ENCODE data around the gene FNDC3B. TPM values are rescaled to one million over a fixed set of nuclear protein-coding genes. Genes with fewer than 3 reads are reported as not detected.

The FNDC3B gene
- polyA plus RNA-seq, 2 of the 4 experiments (the other 2 are of a cell fraction): 29.5 to 33.6 TPM

- no peak overlapping the region for H3K4me3 ChIP-seq
- TF ChIP-seq CTCF (IDR thresholded peaks at IDR 0.05) (no peak), GATA3 (IDR thresholded peaks at IDR 0.05; ENCODE audit: borderline replicate concordance) (no peak), HES2 (IDR thresholded peaks at IDR 0.05) (no peak), ZSCAN20 (CRISPR knock-in tag; IDR thresholded peaks at IDR 0.05) (no peak), KDM1A (IDR thresholded peaks at IDR 0.05; ENCODE audit: low read depth) (no peak), ZC3H11A (IDR thresholded peaks at IDR 0.05) (no peak)
- TF ChIP-seq, protein P1, sequence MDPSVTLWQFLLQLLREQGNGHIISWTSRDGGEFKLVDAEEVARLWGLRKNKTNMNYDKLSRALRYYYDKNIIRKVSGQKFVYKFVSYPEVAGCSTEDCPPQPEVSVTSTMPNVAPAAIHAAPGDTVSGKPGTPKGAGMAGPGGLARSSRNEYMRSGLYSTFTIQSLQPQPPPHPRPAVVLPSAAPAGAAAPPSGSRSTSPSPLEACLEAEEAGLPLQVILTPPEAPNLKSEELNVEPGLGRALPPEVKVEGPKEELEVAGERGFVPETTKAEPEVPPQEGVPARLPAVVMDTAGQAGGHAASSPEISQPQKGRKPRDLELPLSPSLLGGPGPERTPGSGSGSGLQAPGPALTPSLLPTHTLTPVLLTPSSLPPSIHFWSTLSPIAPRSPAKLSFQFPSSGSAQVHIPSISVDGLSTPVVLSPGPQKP (IDR thresholded peaks at IDR 0.05; ENCODE audit: low read depth, low read length): no peak
- H3K4me1 ChIP-seq: no peaks in the 10 kb centered on the region
- POLR2A ChIA-PET: no interaction called here
- no peak for DNase-seq (ENCODE audit: low read depth in 1 of 2, low spot score in 1 of 2)
- no peak overlapping the region for H3K27ac ChIP-seq
- H3K4me2 ChIP-seq: no peak overlapping the region
- FAIRE-seq: no peak
- no peaks in the 10 kb centered on the region for H3K9me3 ChIP-seq
- CTCF ChIA-PET: no interaction called here
- WGBS (ENCODE audit: missing lambda C conversion rate): 62% methylated on average over 5 of the region's 5 CpGs
- no peak for ATAC-seq
Observed at GRCh38 chr3:172415323-172415722, 375.9 kb downstream of the FNDC3B start.

- H3K9me3 ChIP-seq: no peaks in the 10 kb centered on the region; the same call in 2 of the 3 replicates
- FAIRE-seq (no peak), DNase-seq (ENCODE audit: low read depth in 1 of 2, low spot score in 1 of 2) (no peak), ATAC-seq (no peak)
- H3K27ac ChIP-seq: no peak overlapping the region
- ChIA-PET CTCF (no interaction called here), POLR2A (no interaction called here)
- H3K4me2 ChIP-seq: no peak overlapping the region
- H3K4me1 ChIP-seq: no peaks in the 10 kb centered on the region
- no peak overlapping the region for H3K4me3 ChIP-seq
- TF ChIP-seq HOXA7 (CRISPR knock-in tag; IDR thresholded peaks at IDR 0.05) (no peak), POLR2AphosphoS2 (conservative IDR thresholded peaks at IDR 0.05; ENCODE audit: low read length) (no peak), RNF2 (IDR thresholded peaks at IDR 0.05; ENCODE audit: borderline replicate concordance, low read depth) (no peak), MAX (IDR thresholded peaks at IDR 0.05) (no peak), GATA3 (IDR thresholded peaks at IDR 0.05; ENCODE audit: borderline replicate concordance) (no peak), ZNF302 (CRISPR knock-in tag; IDR thresholded peaks at IDR 0.05) (no peak), HOXB5 (CRISPR knock-in tag; IDR thresholded peaks at IDR 0.05) (no peak), EHF (CRISPR knock-in tag; IDR thresholded peaks at IDR 0.05) (no peak), NPAS2 (CRISPR knock-in tag; IDR thresholded peaks at IDR 0.05; ENCODE audit: borderline replicate concordance) (no peak), RARB (CRISPR knock-in tag; IDR thresholded peaks at IDR 0.05) (no peak), MAZ (IDR thresholded peaks at IDR 0.05; ENCODE audit: borderline replicate concordance, low read depth, low read length) (no peak)
Observed at GRCh38 chr3:172437713-172438112, 398.3 kb downstream of the FNDC3B start.

DNA sequence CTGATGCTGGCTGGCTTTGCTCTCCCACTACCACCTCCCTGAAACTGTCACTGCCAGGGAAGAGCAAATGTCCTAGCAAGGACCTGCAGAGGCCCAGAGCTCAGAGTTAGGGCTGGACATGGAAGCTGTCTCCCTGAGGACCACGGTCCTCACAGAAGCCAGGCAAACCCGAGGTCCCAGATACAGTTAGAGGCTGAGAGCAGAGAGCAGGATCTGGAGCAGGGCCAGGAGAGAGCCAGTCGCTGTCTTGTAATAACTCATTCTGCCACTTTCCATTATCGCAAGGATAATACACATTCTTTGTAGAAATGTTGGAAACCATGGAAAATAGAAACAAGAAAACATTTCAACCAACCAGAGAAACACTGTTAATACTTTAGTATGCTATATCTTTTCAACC lies 398.8 kb downstream of the FNDC3B start:
- ATAC-seq (no peak), FAIRE-seq (no peak), DNase-seq (ENCODE audit: low read depth in 1 of 2, low spot score in 1 of 2) (no peak)
- no peaks in the 10 kb centered on the region for H3K4me1 ChIP-seq
- ChIA-PET POLR2A (no interaction called here), CTCF (no interaction called here)
- H3K4me3 ChIP-seq: no peak overlapping the region
- TF ChIP-seq POLR2AphosphoS2 (conservative IDR thresholded peaks at IDR 0.05; ENCODE audit: low read length) (no peak), JUN (IDR thresholded peaks at IDR 0.05) (no peak), EHF (CRISPR knock-in tag; IDR thresholded peaks at IDR 0.05) (no peak), ZFP36 (IDR thresholded peaks at IDR 0.05; ENCODE audit: borderline replicate concordance, partially characterized antibody) (no peak), RNF2 (IDR thresholded peaks at IDR 0.05; ENCODE audit: borderline replicate concordance, low read depth) (no peak), MAZ (IDR thresholded peaks at IDR 0.05; ENCODE audit: borderline replicate concordance, low read depth, low read length) (no peak)
- 78% methylated on average over 2 of the region's 4 CpGs for WGBS (ENCODE audit: missing lambda C conversion rate)
- no peaks in the 10 kb centered on the region for H3K9me3 ChIP-seq
- no peak overlapping the region for H3K4me2 ChIP-seq
- no peak overlapping the region for H3K27ac ChIP-seq

Measured in A549 (cell line).